ENCODE measurements around the gene SYT7.

The SYT7 gene

DNA sequence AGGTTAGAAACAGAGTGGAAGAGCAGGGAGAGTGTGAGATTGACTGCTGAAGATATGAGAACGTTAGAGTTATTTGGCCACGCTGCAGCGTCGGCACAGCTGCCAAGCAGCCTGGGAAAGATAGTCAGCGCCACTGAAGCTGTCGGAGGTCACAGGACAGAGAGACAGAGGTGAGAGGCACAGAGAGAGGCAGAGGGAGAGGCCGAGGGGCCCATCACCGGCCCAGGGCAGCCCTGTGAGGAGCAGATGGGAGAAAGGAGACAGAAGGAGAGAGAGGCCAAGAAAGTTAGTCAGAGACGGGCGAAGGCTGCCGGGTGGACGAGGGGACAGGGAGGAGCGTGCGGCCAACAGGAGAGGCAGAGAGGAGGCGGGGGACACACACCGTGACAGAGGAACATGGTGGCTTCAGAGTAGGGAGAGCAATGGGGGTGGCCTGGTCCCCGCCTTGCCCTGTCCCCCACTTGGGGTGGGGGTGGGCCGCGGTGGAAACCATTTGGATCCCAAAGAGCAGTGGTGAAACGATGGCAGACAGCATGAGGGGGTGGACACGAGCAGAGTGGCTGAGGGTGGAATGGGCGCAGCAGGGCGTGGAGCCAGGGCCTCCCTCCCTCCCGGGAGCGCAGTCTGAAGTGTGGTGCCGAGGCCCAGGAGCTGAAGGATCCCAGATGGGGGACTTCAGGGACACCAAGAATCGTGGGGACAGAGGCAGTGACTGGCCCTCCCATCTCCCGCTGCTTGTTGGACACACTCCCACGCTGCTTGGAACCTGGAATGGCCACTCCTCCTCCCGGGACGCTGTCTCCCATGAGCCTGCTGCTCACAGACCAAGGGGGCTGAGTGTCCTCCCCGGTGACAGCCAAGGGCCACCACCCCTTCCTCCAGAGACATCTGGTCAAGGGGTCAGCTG, 45.7 kb downstream of the SYT7 start:
- no peak for DNase-seq

DNA sequence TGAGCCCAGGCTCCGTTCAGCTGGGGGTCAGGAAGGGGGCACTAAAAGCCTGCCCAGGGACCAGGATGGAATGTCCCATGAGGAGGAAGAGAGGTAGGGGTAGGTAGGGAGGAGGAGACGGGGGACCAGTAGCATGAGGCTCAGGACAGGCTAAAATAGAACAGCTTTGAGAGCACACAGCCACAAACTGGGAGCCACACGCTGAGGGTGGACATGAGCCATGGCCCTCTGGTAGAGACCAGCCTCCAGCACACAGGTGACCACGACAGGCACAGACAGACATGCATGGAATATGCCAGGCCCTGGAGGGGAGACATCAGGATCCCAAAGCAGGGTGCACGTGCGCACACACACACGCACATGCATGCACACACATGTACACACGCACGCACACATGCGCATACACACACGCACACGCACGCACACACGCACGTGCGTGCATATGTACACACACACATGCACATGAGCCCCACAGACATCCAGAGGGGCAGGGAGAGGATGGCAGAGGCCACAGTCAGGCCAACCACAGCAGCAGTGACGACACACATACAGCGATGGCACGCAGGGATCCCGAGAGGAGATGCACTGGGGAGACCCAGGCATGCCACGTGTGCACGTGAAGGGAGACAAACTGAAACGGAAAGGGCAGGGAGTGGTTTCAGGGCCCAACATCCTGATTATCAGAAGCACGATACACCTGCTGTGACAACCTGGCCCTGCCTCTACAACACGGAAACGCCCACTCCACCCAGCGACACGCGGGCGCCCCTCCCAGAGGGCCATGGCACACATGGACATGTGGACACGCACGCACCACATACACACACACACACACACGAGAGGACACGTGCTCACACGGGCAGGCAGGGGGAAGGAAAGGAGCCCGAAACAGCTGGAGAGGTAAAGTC, 46.6 kb downstream of the SYT7 start:
- no peak for DNase-seq

DNA sequence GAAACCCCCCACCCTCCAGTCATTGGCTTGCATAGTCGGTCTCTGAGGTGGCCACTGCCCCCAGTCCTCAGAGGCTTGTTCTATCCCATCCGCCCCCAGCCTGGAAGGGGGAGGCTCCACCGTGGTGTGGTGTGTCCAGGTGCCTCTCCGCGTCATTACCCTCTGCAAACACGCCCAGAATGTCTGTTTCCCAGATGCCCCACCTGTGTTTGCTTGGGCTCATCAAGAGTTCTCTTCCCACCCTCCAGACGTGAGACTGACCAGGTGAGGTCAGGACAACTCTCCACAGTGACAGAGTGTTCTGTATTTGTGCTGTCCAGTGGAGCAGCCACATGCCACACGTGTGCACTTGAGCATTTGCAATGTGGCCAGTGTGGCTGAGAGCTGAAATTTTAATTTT, 47.5 kb downstream of the SYT7 start:
- DNase-seq = no peak

DNA sequence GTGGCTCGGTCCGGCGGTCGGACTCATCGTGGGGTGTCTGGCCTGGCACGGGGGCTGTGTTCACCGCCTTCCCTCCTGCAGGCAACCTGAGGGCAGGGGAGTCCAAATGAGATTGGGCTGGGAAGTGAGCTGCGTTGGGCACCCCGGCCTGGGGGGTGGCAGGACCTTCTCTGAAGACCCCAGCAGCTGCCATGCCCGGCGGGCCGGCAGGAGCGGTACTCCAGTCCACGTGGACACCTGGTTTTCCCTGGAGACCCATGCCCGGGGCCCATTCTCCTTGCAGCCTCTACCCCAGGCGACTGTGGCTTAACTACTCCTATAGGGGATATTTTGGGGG, 47.9 kb downstream of the SYT7 start:
- no peak for DNase-seq

DNA sequence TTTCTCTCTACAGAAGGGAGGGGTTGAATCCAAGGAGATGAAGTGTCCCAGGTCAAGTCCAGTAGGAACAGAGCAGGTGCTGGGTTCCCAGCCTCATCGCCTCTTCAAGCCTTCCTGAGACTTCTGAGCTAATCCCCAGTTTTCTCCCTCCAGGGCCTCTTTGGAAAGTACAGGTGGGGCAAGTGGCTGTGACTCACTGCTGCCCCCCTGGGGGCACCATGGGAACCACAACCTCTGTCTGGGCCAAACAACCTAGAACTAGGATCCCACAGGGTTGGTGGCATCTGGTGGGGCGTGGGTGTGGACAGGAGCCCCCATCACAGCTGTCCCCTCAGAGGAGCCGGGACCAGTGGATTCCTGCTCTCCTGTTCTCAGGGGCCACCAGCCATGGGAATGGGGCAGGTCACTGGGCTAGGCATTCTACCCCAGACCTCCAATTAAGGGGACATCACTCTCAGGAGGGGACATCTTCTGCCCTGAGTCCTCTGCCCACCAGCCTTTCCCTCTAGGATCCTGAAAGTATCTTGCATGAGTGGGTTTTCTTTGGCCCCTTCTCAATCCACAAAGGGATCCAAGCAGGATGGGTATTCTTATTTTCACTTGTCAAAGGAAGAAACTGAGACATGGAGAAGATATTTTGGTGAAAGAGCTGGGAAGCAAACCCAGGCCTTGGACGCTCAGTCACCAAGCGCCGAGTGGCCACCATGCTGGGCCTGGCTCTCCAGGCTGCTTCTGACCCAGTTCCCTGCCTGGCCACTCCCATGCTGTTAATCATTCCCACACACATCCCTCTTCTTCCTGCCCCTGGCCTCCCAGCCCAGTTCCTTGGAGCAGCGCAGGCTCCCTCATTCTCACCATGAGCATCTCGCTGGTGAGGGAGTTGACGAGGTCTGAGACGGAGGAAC, 48.5 kb downstream of the SYT7 start:
- peak; percentile 58 for DNase-seq

DNA sequence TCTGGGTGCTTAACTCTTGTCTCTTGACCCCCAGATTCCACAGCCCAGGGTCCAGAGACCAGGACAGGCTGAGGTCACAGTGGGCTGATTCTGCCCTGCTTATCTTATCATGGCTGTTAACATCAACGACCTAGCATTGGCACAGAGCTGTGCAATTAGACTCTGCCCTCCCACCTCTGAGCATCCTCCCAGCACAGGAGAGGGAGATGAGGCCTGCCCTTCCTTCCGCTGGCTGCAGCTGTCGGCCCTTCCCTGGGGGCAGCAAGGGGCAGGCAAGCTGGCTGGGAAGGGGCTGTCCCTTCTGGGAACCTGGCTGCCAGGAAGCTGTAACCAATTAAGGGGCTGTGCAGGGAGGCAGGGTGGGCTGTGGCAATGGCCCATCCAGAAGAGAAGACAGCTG, 49.8 kb downstream of the SYT7 start:
- DNase-seq = no peak

DNA sequence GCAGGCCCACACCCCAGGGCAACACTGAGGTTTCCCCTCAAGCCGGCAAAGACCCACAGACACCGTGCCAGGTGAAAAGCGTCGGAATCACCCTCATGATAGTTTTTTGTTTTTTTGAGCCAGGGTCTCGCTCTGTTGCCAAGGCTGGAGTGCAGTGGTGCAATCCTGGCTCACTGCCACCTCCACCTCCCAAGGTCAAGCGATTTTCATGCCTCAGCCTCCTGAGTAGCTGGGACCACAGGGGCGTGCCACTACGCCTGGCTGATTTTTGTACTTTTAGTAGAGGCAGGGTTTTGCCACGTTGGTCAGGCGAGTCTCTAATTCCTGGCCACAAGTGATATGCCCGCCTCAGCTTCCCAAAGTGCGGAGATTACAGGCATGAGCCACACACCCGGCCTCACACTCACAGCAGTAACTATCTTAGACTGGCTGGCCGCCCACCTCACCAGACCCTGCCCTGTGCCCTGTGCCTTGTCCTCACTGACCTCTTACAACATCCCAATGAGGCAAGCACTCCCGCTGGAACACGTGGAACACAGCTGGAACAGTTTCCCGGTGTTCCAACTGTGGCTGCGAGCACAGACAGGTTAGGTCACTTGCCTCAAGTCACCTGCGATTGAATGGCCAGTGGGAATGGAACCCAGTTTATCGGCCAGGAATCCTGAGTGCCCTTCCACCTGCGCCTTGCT, 51.2 kb downstream of the SYT7 start:
- no peak for DNase-seq

DNA sequence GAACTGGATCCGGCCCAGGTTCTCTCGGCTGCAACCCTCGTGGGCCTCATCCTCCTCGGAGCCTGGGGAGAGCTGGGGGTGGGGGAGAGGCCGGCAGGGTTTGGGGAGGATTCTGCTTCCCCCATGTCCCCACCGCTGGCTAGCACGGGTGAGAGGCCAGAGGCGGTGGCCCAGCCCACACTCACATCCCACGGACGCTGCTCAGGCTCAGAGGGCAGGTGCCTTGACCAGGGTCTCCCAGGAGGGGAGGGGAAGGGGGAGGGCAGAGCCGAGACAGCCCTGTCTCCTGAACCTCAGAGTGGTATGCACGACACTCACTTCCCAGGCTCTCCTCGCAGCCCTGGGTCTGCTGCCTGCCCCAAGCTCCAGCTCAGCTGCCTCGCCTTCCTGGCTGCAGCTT, 52.8 kb downstream of the SYT7 start:
- no peak for DNase-seq

DNA sequence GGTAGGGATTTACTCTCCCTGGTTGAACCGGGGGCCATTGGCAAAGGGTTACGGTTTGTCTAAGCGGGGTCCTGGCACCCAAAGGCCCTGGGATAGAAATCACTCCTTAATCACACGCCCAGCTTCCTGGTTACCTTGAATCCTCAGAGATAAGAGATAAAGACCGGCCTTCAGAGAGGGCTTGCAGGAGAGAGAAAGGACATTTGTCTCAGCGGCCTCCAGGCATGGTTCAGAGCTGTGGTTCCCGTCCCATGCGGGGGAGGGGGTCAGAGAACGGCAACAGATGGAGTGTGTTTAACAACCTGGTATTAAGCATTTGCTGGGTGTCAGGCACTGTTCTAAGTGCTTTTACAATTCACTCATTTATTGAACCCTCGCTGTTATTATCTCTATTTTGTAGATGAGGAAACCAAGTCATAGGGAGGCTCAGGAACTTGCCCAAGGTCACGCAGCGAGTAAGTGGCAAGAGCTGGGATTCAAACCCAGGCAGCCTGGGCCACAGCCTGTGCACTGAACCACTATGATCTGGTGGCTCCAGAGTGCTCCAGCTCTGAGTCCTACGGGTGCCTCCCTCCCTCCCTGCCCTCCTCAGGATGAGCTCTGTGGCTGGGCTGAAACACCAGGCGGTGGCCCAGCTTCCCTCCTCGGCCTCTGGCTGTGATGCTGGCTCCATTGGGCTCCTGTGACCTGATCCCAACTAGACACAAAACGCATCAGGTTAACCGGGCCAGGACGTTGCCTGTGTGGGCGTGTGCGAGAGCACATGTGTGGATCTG, 53.7 kb downstream of the SYT7 start:
- DNase-seq = no peak

DNA sequence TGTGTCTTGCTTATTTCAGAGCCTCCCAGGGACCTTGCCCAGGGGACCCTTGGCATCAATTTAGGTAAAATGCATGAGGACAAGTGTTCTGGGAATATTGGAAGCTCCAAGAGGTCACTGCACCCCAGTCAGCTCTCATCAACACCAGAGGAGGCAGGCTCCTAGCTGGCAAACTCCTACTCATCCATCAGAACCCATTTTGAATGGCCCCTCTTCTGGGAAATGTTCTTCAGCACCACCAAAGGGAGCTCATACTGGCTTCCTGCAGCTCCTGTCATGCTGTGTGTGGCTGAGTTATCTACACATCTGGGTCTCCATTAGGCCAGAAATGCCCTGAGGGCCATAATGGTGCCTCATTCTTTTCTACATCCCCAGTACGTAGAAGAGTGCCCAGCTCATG, 54.6 kb downstream of the SYT7 start:
- DNase-seq = no peak

DNA sequence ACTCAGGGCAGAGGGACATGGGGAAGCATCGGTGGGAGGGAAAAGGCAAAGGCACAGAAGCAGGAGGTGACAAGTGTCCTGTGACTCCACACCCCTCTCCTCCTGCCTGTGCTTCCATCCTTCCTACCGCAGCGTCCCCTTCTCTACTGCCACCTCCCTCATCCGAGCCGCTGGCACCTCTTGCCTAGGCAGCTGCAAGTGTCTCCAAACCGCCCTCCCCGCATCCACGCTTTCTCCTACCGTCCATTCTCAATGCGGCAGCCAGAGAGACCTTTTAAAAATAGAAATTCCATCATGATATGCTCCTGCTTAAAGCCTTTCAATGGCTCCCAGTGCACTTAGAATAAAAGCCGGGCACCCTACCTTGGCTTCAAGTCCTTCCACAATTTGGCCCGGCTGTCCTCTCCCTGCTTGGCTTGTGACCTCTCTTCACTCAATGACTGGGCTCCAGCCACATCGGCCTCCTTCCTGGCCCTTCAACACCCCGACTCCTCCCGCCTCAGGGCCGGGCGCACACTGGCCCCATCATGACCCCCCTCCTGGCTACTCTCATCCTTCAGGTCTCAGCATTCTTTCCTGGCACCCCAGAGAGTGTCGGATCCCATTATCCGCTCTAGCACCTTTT, 55.8 kb downstream of the SYT7 start:
- no peak for DNase-seq

DNA sequence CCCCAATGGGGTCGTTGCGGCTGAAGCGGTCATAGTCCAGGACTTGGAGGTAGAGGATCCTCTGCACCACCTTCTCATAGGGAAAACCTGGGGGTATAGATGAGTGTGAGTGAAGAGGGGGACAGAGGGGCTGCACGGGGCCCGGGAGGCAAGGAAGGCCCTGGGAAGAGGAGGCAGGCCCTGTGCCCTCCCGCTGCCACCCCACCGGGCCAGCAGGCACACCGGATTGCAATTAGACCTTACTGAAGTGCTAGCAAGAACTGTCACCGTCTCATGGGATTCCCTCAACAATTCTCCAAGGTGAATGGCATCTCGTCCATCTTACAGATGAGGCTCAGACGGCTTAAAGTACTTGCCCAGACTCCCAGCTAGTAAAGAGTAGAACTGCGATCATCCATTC, 56.4 kb downstream of the SYT7 start:
- DNase-seq = no peak

DNA sequence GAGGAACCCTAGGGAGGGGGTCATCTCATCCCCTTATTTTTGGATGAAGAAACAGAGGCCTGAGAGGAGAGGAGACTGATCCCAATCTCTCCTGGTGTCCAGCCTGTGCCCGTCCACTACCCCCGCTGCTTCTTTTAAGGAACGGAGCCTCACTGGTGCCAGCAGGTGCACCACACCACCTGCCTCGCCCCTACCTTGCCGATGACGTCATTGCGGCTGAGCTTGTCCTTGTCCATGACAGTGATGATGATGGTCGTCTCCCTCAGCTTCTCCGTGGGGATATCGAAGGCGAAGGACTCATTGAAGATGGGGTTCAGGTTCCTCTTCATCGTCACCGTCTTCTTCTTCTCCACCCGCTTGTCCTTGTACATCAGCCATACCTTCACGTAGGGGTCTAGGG, 58.0 kb downstream of the SYT7 start:
- DNase-seq = no peak

DNA sequence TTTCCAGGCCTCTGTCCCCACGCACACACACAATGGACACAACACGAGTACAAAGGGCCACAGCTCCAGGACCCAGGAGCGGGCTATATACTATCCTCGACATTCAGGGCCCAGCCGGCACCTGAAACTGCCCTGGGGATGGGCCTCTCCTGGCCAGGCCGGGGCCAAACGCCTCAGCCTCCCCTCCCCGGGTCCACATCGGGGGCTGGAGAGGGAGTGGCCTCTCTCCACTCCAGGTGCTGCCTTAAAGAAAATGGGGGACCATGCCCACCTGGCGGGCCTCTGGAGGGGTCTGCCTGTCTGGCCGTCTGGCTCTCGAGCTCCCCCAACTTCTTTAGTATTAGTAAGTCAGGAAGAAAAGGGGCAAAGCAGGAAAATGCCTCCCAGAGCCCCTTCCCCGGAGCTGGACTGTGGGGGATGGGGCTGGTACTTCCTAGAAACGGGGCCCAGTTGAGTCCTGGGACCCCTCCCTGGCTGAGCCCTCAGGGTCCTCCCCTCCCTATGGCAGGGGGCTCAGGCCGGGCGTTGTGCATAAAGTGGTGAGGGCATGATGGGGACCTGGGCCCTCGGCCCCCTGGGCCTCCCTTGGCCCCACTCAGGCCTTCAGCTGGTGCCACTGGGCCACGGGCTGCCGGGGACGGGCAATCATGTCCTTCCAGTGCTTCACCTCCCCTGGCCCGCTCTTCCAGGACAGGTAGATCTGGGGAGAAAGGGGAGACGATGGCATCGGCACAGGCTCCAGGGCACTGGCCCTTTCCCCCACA, 62.7 kb downstream of the SYT7 start:
- DNase-seq = no peak

DNA sequence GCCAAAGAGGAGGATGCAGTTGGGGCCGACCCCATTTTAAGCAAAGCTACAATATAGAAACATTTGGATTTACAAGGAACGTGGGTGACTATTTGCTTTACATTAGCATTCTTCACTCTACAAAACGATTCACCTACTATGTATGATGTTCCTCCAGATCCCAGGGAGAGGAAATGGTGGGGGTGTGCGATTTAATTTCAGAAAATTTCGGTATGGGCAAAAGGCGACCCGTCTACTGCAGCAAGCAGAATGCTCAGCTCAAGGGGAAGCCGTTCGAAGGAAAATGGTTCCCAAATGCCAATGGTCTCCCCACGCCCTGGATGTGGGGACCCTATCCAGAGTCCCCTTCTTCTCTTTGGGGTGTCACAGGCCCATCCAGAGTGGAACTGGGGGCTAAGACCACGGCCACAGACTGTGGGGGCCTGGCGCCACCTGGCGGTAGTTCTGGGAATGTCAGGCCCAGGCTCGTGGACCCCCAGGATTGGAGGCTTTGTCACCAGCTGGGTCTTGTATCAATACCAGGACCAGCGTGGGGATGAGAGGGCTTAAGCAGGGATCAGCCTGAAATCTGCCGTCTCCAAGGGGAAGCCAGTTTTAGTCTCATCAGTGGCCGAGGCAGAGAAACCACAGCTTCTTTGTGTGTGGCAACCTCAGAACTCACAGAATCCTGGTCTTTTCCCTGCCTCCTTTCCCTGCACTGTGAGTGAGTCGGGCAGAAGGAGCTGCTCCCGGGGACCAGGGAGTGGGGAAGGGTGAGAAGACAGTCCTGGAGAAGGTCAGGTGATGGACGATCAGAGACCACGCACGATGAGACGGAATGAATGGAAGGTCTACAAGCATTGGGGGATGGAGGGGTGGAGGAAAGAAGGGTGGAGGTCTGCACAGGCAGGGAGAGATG, 64.0 kb downstream of the SYT7 start:
- DNase-seq = peak; percentile 65

DNA sequence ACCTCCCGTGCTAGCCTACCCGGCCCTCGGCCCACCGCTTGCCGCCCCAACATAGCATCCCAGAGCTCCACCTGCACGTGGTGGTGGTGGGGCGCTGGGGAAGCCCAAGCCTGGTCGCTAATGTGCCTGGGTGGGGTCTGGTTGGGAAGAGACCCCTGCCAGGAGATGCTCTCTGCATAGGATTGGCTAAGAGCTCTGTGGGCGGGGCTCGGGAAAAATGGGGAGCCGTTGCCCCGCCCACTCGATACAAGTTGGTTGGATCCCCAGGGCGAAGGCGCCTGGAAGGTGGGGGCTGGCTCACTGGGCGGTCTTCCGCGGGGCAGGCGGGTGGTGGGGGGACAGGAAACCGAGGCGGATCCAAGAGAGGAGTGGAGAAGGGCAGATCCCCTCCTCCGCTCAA, 64.7 kb downstream of the SYT7 start:
- DNase-seq = peak; percentile 23

DNA sequence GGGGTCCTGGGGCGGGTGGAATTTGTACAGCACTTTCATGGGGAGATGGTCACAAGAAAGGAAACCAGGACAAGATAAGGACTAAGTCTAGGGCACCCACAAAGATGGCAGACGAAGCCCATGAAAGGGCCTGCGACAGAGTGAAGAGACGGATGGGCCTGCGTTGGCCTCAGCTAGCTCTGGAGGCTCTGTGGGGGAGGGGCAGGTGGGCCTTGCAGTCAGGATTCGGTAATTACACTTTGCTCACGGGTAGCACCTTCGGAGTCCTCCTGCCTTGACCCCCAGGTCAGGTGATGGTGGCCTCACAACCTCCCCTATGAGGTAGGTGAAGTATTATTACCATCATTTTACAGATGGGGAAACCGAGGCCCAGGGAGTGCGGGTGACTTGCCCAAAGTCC, 65.2 kb downstream of the SYT7 start:
- no peak for DNase-seq

DNA sequence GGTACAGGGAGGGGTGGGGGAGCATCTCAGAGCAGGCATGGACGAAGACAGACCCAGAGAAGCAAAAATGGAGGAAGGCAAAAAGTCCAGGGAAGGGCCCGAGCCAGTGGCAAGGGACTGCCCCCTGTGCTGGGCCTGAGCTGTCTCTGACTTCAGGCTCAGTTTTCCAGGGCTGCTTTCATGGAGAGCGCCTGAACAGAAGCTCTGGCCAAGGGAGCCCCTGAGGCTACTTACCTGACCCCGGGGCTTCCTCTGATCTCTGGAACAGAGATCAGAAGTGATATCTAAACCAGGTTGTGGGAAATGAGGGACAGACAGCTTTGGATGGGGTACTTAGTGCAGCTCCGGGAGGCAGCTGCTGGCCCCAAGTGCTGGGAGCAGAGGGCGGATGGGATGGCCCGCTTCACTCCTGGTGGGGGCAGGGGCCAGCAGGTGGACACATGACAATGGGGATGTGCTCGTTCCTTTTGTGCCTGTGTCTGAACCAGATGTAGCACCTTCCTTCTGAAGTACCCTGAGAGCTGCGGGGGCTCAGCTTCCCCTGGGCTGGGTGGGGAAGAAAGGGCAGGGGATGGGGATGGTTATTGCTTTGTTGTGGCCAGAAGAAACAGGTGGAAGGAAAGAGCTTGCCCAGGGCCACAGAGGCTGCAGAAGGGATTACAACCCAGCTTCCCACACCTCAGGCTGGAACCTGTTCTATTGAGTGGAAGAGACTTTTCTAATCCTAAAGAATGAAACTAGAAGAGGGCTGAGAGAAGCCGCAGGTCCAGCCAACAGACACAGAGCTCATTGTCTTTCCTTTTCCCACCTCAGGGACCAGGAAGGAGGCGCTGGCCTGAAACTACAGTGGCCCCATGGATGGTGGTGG, 66.6 kb downstream of the SYT7 start:
- no peak for DNase-seq

Measured in CD4-positive, alpha-beta T cell treated with Interleukin-17A for 4 hours (primary cell).